IMR-90 (cell line): ENCODE measurements around the gene KBTBD12. TPM values are rescaled to one million over a fixed set of nuclear protein-coding genes. Genes with fewer than 3 reads are reported as not detected.

Experiments
- ATAC-seq: fragments of 200-7000 bp; cut with Tn5 transposase; 2 replicates; pipeline ENCODE4 v1.9.1; 2020; ENCODE audit warnings: low read depth, mild to moderate bottlenecking, moderate library complexity
- BruUV-seq: library from RNA; stranded (reverse); fragments of 400-500 nt; replicated peaks from 2 replicates; lab custom pipeline; 2021; lab: Mats Ljungman, UMichigan
- CTCF ChIA-PET: fragments of 300-600 bp; formaldehyde crosslinking; extraction: SDS; loops from one replicate; lab custom pipeline; 2021; ENCODE audit warnings: antibody characterized with exemption; lab: Yijun Ruan, JAX
- POLR2A ChIA-PET: fragments of 300-600 bp; sonication (Branson Sonifier 250); formaldehyde crosslinking; loops from one replicate; lab custom pipeline; 2022; ENCODE audit warnings: antibody characterized with exemption; ENCODE audit not compliant: unreplicated experiment; lab: Charles Lee
- DNase-seq: peaks from one replicate; pipeline ENCODE4 v3.0.0; 2013
- H2AFZ ChIP-seq: replicated peaks from 2 replicates; pipeline ENCODE3; 2013; ENCODE audit warnings: low read length, mild to moderate bottlenecking; ENCODE audit not compliant: poor library complexity
- H2AK5ac ChIP-seq: 2 replicates; pipeline ENCODE4 v1.6.1; 2013; ENCODE audit warnings: low read depth, low read length, inconsistent platforms
- H2AK9ac ChIP-seq: replicated peaks from 2 replicates; pipeline ENCODE3; 2013; ENCODE audit warnings: mild to moderate bottlenecking, low read depth, low read length, moderate library complexity; ENCODE audit not compliant: poor library complexity
- H2BK120ac ChIP-seq: 2 replicates; pipeline ENCODE4 v1.6.1; 2013; ENCODE audit warnings: low read depth, low read length, inconsistent platforms
- H2BK15ac ChIP-seq: 3 replicates; pipeline ENCODE4 v1.6.1; 2013; ENCODE audit warnings: low read depth, low read length, inconsistent platforms
- H2BK20ac ChIP-seq: 2 replicates; pipeline ENCODE4 v1.6.1; 2013; ENCODE audit warnings: low read depth, mild to moderate bottlenecking, inconsistent platforms, low read length, moderate library complexity
- H2BK5ac ChIP-seq: 2 replicates; pipeline ENCODE4 v1.6.1; 2013; ENCODE audit warnings: mild to moderate bottlenecking, low read depth, low read length, inconsistent platforms; ENCODE audit not compliant: poor library complexity, severe bottlenecking
- H3K14ac ChIP-seq: replicated peaks from 2 replicates; pipeline ENCODE4 v1.6.1; 2013; ENCODE audit warnings: low read depth, low read length, inconsistent platforms
- H3K18ac ChIP-seq: 2 replicates; pipeline ENCODE4 v1.6.1; 2013; ENCODE audit warnings: low read depth, low read length, control low read depth
- H3K23ac ChIP-seq: 2 replicates; pipeline ENCODE4 v1.6.1; 2013; ENCODE audit warnings: low read depth, low read length, inconsistent platforms
- H3K27ac ChIP-seq: 2 replicates; pipeline ENCODE4 v1.5.1; 2013; ENCODE audit warnings: mild to moderate bottlenecking, control low read depth, low read length; ENCODE audit not compliant: insufficient read depth
- H3K27me3 ChIP-seq: 2 replicates; pipeline ENCODE4 v1.6.1; 2013; ENCODE audit warnings: low read length; ENCODE audit not compliant: control insufficient read depth, insufficient read depth
- H3K36me3 ChIP-seq: 2 replicates; pipeline ENCODE4 v1.6.1; 2013; ENCODE audit warnings: low read length, mixed read lengths; ENCODE audit not compliant: control insufficient read depth, insufficient read depth
- H3K4ac ChIP-seq: 2 replicates; pipeline ENCODE4 v1.6.1; 2013; ENCODE audit warnings: low read depth, low read length, inconsistent platforms
- H3K4me1 ChIP-seq: 2 replicates; pipeline ENCODE4 v1.6.1; 2013; ENCODE audit warnings: low read length, mixed read lengths; ENCODE audit not compliant: control insufficient read depth, insufficient read depth
- H3K4me2 ChIP-seq: 2 replicates; pipeline ENCODE4 v1.6.1; 2013; ENCODE audit warnings: low read depth, mild to moderate bottlenecking, control low read depth, low read length, moderate library complexity
- H3K4me3 ChIP-seq: 2 replicates; pipeline ENCODE4 v1.5.1; 2013; ENCODE audit warnings: low read depth, mild to moderate bottlenecking, control low read depth, low read length, moderate library complexity; ENCODE audit not compliant: insufficient read depth
- H3K56ac ChIP-seq: 2 replicates; pipeline ENCODE4 v1.6.1; 2013; ENCODE audit warnings: low read length, inconsistent platforms; ENCODE audit not compliant: insufficient read depth; ENCODE audit errors: extremely low read depth
- H3K79me1 ChIP-seq, 2 experiments: 2 replicates each; pipeline ENCODE4 v1.6.1; 2013; ENCODE audit warnings: low read length in 2 of 2, inconsistent platforms in 1 of 2, low read depth in 1 of 2
- H3K9ac ChIP-seq: 2 replicates; pipeline ENCODE4 v1.6.1; 2013; ENCODE audit warnings: low read depth, low read length, control low read depth
- H3K9me1 ChIP-seq: 2 replicates; pipeline ENCODE4 v1.6.1; 2013; ENCODE audit warnings: low read length, inconsistent platforms; ENCODE audit not compliant: insufficient read depth
- H3K9me3 ChIP-seq: 2 replicates; pipeline ENCODE4 v1.6.1; 2013; ENCODE audit warnings: low read length; ENCODE audit not compliant: control insufficient read depth, insufficient read depth
- H4K20me1 ChIP-seq: 2 replicates; pipeline ENCODE4 v1.6.1; 2013; ENCODE audit warnings: low read length, inconsistent platforms; ENCODE audit not compliant: insufficient read depth
- H4K5ac ChIP-seq: 2 replicates; pipeline ENCODE4 v1.6.1; 2013; ENCODE audit warnings: mild to moderate bottlenecking, low read depth, low read length, control low read depth
- H4K8ac ChIP-seq, 2 experiments: 2 replicates each; pipeline ENCODE4 v1.6.1; 2013; ENCODE audit warnings: low read depth in 2 of 2, low read length in 2 of 2, control low read depth in 1 of 2, inconsistent platforms in 1 of 2
- H4K91ac ChIP-seq: 2 replicates; pipeline ENCODE4 v1.6.1; 2013; ENCODE audit warnings: low read depth, low read length, inconsistent platforms; ENCODE audit not compliant: insufficient read depth
- BHLHE40 ChIP-seq: fragments of 150-350 bp; IDR thresholded peaks from 2 replicates; pipeline ENCODE4 v1.6.1; 2016; ENCODE audit warnings: mild to moderate bottlenecking, low read depth, low read length
- CEBPB ChIP-seq: IDR thresholded peaks from 2 replicates; pipeline ENCODE4 v1.6.1; 2012; ENCODE audit warnings: low read depth, low read length, improper control_type of control experiment
- CHD1 ChIP-seq: IDR thresholded peaks from 2 replicates; pipeline ENCODE4 v1.6.1; 2012; ENCODE audit warnings: low read depth, low read length, improper control_type of control experiment
- FOS ChIP-seq: fragments of 150-350 bp; IDR thresholded peaks from 2 replicates; pipeline ENCODE4 v1.6.1; 2016; ENCODE audit warnings: low read depth, low read length
- MAFK ChIP-seq: IDR thresholded peaks from 2 replicates; pipeline ENCODE4 v1.6.1; 2012; ENCODE audit warnings: low read depth, low read length, improper control_type of control experiment
- MAZ ChIP-seq: IDR thresholded peaks from 2 replicates; pipeline ENCODE4 v1.6.1; 2012; ENCODE audit warnings: low read depth, mild to moderate bottlenecking, low read length, improper control_type of control experiment, moderate library complexity, borderline replicate concordance
- MXI1 ChIP-seq: IDR thresholded peaks from 2 replicates; pipeline ENCODE4 v1.6.1; 2012; ENCODE audit warnings: low read depth, mild to moderate bottlenecking, low read length, moderate library complexity, borderline replicate concordance
- NFE2L2 ChIP-seq: fragments of 150-350 bp; IDR thresholded peaks from 2 replicates; pipeline ENCODE4 v1.6.1; 2016; ENCODE audit warnings: low read depth, mild to moderate bottlenecking, low read length
- POLR2A ChIP-seq: IDR thresholded peaks from 2 replicates; pipeline ENCODE4 v1.6.1; 2012; ENCODE audit warnings: mild to moderate bottlenecking, low read depth, low read length
- RAD21 ChIP-seq: IDR thresholded peaks from 2 replicates; pipeline ENCODE4 v1.6.1; 2012; ENCODE audit warnings: low read length, improper control_type of control experiment
- RCOR1 ChIP-seq: IDR thresholded peaks from 2 replicates; pipeline ENCODE4 v1.6.1; 2012; ENCODE audit warnings: mild to moderate bottlenecking, low read length, improper control_type of control experiment; ENCODE audit not compliant: insufficient replicate concordance
- RFX5 ChIP-seq: IDR thresholded peaks from 2 replicates; pipeline ENCODE4 v1.8.0; 2012; ENCODE audit warnings: low read depth, mild to moderate bottlenecking, low read length, moderate library complexity
- SMC3 ChIP-seq: fragments of 150-350 bp; IDR thresholded peaks from 2 replicates; pipeline ENCODE4 v1.6.1; 2016; ENCODE audit warnings: low read depth, mild to moderate bottlenecking, antibody characterized with exemption, low read length, moderate library complexity
- WGBS, 2 experiments: methylation state at CpG; one replicate each; pipeline versions ENCODE4 v1.1.5 to v1.1.7; 2013; ENCODE audit warnings: missing lambda C conversion rate in 2 of 2; ENCODE audit not compliant: insufficient read length in 1 of 2; ENCODE audit errors: extremely low coverage in 2 of 2; 5-methylcytosine and 5-hydroxymethylcytosine counted together
- dilution Hi-C: fragments of 300-500 bp; cut with HindIII; formaldehyde crosslinking; loops from one replicate; pipeline ENCODE4 v1.14.3; 2018; ENCODE audit warnings: low sequenced_read_pairs; ENCODE audit not compliant: unreplicated experiment
- in situ Hi-C: fragments of 300-500 bp; cut with MboI; formaldehyde crosslinking; loops from 3 replicates; pipeline ENCODE4 v1.14.3; 2019; ENCODE audit warnings: low sequenced_read_pairs, inconsistent platforms, mixed read lengths
- intact Hi-C: fragments of 100-400 bp; cut with micrococcal nuclease; formaldehyde crosslinking; loops from 2 replicates; pipeline ENCODE4 v1.10.0; 2022
- polyA plus RNA-seq, 3 experiments: library from polyadenylated mRNA; depleted of rRNA; stranded (reverse); fragments of >200 nt; gene quantifications; 2 replicates each; pipeline ENCODE4 v1.2.3, GENCODE V29; 2012; ENCODE audit warnings: low replicate concordance in 1 of 3
- total RNA-seq: library from RNA; depleted of rRNA; stranded (reverse); fragments of >200 nt; gene quantifications from 2 replicates; pipeline ENCODE4 v1.2.3, GENCODE V29; 2012
- TF ChIP-seq, protein P1 (sequence below): fragments of 150-350 bp; IDR thresholded peaks from 2 replicates; pipeline ENCODE4 v1.6.1; 2017; ENCODE audit warnings: mild to moderate bottlenecking, antibody characterized with exemption, low read length, low read depth
- TF ChIP-seq, protein P2 (sequence below): conservative IDR thresholded peaks from 2 replicates; pipeline ENCODE4 v1.5.1; 2012; ENCODE audit warnings: mild to moderate bottlenecking, low read depth, low read length, improper control_type of control experiment
- TF ChIP-seq, protein P3 (sequence below): fragments of 150-350 bp; IDR thresholded peaks from 2 replicates; pipeline ENCODE4 v1.6.1; 2016; ENCODE audit warnings: low read depth, mild to moderate bottlenecking, low read length, moderate library complexity, borderline replicate concordance

The KBTBD12 gene
- total and polyA plus RNA-seq, 2 of the 4 experiments (the other 2 are of a cell fraction): not detected

DNA sequence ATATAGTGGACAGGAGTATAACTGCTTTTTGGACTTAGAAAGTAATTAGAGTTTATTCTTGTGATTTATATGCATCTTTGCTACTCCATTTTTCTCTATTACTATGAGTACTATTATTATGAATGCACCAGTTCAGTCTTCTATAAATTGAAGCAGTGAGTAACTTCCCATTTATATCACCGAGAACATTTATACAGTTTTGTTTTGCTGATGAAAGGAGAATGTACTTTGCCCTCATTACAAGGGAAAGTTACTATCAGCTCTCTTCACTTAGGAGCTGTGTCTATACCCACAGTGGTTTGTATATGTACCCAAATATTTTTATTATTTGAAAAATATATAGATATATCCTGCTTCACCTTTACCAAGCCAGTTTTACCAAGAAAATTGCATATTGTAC, 5.7 kb downstream of the KBTBD12 start:
- no peak overlapping the region for H2BK15ac ChIP-seq
- H3K4me2 ChIP-seq: no peak overlapping the region
- no peak overlapping the region for H3K4ac ChIP-seq
- no peak overlapping the region for H3K56ac ChIP-seq
- no peaks in the 10 kb centered on the region for H3K4me1 ChIP-seq
- H2BK20ac ChIP-seq: no peak overlapping the region
- no peaks in the 10 kb centered on the region for H3K9me1 ChIP-seq
- CTCF ChIA-PET: interaction anchor here (0.6 kb wide), 1 partner anchor 301 kb away, joined by 3 read pairs; no protein-coding TSS in a partner anchor
- in situ Hi-C loops: no loop called here
- no peaks in the 10 kb centered on the region for H3K79me1 ChIP-seq
- no peaks in the 10 kb centered on the region for H4K20me1 ChIP-seq
- H2AK9ac ChIP-seq: no peak overlapping the region
- H3K9ac ChIP-seq: no peak overlapping the region
- no peak overlapping the region for H4K5ac ChIP-seq
- no TSS peak for BruUV-seq
- no peak overlapping the region for H3K14ac ChIP-seq
- no peak overlapping the region for H3K23ac ChIP-seq
- H3K9me3 ChIP-seq: 0 out of 2 replicates have a peak, but pooled peaks cover 1% of the 10 kb centered on the region
- POLR2A ChIA-PET: no interaction called here
- no peak overlapping the region for H2BK5ac ChIP-seq
- H3K27ac ChIP-seq: no peak overlapping the region
- H2BK120ac ChIP-seq: no peak overlapping the region
- peaks cover 42% of the 10 kb centered on the region for H3K27me3 ChIP-seq
- dilution Hi-C loops: no loop called here
- no peak overlapping the region for H3K18ac ChIP-seq
- DNase-seq (no peak), ATAC-seq (no peak)
- no CpG with 5 or more reads among the region's 1 CpG for whole genome bisulfite sequencing, 2 experiments
- intact Hi-C loops: no loop called here
- no peak overlapping the region for H2AFZ ChIP-seq
- no peak overlapping the region for H4K91ac ChIP-seq
- no peaks in the 10 kb centered on the region for H3K36me3 ChIP-seq
- no peak overlapping the region for H4K8ac ChIP-seq
- no peak for TF ChIP-seq CHD1
- no peak for TF ChIP-seq FOS
- no peak for TF ChIP-seq RCOR1
- no peak for TF ChIP-seq NFE2L2
- no peak for TF ChIP-seq MAZ
- TF ChIP-seq MAFK: no peak
- no peak for TF ChIP-seq POLR2A
- no peak for TF ChIP-seq MXI1
- no peak for TF ChIP-seq BHLHE40
- TF ChIP-seq, protein P1, sequence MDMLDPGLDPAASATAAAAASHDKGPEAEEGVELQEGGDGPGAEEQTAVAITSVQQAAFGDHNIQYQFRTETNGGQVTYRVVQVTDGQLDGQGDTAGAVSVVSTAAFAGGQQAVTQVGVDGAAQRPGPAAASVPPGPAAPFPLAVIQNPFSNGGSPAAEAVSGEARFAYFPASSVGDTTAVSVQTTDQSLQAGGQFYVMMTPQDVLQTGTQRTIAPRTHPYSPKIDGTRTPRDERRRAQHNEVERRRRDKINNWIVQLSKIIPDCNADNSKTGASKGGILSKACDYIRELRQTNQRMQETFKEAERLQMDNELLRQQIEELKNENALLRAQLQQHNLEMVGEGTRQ: no peak
- TF ChIP-seq RAD21: no peak
- TF ChIP-seq, protein P2, sequence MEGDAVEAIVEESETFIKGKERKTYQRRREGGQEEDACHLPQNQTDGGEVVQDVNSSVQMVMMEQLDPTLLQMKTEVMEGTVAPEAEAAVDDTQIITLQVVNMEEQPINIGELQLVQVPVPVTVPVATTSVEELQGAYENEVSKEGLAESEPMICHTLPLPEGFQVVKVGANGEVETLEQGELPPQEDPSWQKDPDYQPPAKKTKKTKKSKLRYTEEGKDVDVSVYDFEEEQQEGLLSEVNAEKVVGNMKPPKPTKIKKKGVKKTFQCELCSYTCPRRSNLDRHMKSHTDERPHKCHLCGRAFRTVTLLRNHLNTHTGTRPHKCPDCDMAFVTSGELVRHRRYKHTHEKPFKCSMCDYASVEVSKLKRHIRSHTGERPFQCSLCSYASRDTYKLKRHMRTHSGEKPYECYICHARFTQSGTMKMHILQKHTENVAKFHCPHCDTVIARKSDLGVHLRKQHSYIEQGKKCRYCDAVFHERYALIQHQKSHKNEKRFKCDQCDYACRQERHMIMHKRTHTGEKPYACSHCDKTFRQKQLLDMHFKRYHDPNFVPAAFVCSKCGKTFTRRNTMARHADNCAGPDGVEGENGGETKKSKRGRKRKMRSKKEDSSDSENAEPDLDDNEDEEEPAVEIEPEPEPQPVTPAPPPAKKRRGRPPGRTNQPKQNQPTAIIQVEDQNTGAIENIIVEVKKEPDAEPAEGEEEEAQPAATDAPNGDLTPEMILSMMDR: no peak
- TF ChIP-seq SMC3: no peak
- TF ChIP-seq RFX5: no peak
- TF ChIP-seq CEBPB: no peak
- TF ChIP-seq, protein P3, sequence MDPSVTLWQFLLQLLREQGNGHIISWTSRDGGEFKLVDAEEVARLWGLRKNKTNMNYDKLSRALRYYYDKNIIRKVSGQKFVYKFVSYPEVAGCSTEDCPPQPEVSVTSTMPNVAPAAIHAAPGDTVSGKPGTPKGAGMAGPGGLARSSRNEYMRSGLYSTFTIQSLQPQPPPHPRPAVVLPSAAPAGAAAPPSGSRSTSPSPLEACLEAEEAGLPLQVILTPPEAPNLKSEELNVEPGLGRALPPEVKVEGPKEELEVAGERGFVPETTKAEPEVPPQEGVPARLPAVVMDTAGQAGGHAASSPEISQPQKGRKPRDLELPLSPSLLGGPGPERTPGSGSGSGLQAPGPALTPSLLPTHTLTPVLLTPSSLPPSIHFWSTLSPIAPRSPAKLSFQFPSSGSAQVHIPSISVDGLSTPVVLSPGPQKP: no peak
- no peak overlapping the region for H2AK5ac ChIP-seq
- H3K4me3 ChIP-seq: no peak overlapping the region
